Sigmoid colon (tissue), 4 donors: ENCODE data around the gene ECI1.

Experiments used
- POLR2A ChIP-seq, 2 donors: fragments of 450-650 bp; IDR thresholded peaks; one replicate each; pipeline ENCODE4 v1.6.1; 2016; ENCODE audit warnings: antibody characterized with exemption in 2 of 2, mild to moderate bottlenecking in 2 of 2, moderate library complexity in 2 of 2
- POLR2AphosphoS5 ChIP-seq, 4 donors: sonication (generic); formaldehyde crosslinking; IDR thresholded peaks; one replicate each; pipeline ENCODE4 v1.6.1; 2017; ENCODE audit warnings: antibody characterized with exemption in 4 of 4

GRCh38 chr16:2278272-2278608, 26.9 kb upstream of the ECI1 start:
- no peak for TF ChIP-seq POLR2A (IDR thresholded peaks at IDR 0.05)
- no peak for TF ChIP-seq POLR2AphosphoS5 (IDR thresholded peaks at IDR 0.05)
